Brain microvascular endothelial cell (primary cell): ENCODE measurements around the gene MON2.

Source experiments
- DNase-seq: peaks from one replicate; pipeline ENCODE4 v3.0.0-alpha.2; 2020
- H3K27ac ChIP-seq: fragments of 250-450 bp; sonication (Bioruptor Pico); 2 replicates; pipeline ENCODE4 v1.5.1; 2020; ENCODE audit warnings: mild to moderate bottlenecking, moderate library complexity
- H3K27me3 ChIP-seq: fragments of 250-450 bp; sonication (Bioruptor Pico); replicated peaks from 2 replicates; pipeline ENCODE4 v1.5.1; 2020; ENCODE audit warnings: mild to moderate bottlenecking
- H3K36me3 ChIP-seq: fragments of 250-450 bp; sonication (Bioruptor Pico); replicated peaks from 2 replicates; pipeline ENCODE4 v1.5.1; 2020; ENCODE audit warnings: mild to moderate bottlenecking
- H3K4me3 ChIP-seq: 2 replicates; pipeline ENCODE4 v1.5.1; 2011; ENCODE audit warnings: low read depth, mild to moderate bottlenecking, control low read depth, low read length, moderate library complexity
- in situ Hi-C: cut with HindIII; loops from 2 replicates; pipeline ENCODE4 v1.10.0; 2017; ENCODE audit warnings: low sequenced_read_pairs, low pct_ligation_motif_present
- TF ChIP-seq, protein P1 (sequence below): IDR thresholded peaks from 2 replicates; pipeline ENCODE4 v1.5.1; 2011; ENCODE audit warnings: low read depth, mild to moderate bottlenecking, moderate library complexity, low read length, control low read depth, inconsistent platforms; ENCODE audit errors: missing control alignments

Gene MON2

DNA sequence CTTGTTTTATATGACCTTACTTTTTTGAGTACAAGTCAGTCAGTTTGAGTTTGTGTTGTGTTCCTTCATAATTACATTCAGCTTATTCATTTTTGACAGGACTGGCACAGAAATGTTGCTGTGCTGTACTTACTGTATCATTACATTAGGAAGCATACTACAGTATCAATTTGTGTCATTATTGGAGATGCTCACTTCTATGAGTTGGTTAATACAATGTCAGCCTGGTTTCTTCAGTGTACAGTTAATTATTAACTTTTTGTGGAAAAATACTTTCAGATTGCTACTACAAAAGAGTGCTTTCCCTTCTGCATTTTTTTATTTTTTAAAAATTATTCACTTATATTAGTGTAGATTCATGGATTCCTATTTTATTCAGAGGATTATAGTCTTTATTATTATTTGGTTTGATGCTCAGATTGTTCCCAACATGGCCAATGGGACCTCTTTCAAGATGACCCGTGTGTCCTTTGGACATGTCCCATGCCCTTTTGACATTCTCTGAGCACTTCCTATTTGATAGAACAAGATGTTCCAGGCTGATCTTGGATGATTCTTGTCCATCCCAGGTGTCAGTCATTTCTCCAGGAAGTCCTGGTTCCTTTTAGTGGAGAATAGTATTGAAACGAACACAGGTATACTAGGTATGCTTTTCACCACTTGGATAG, 66.6 kb downstream of the MON2 start:
- in situ Hi-C loops, result no loop called here
- Histone ChIP-seq H3K27me3 (no peaks in the 10 kb centered on the region), H3K27ac (no peak overlapping the region), H3K36me3 (peaks cover 6% of the 10 kb centered on the region), H3K4me3 (no peak overlapping the region)
- TF ChIP-seq, protein P1, sequence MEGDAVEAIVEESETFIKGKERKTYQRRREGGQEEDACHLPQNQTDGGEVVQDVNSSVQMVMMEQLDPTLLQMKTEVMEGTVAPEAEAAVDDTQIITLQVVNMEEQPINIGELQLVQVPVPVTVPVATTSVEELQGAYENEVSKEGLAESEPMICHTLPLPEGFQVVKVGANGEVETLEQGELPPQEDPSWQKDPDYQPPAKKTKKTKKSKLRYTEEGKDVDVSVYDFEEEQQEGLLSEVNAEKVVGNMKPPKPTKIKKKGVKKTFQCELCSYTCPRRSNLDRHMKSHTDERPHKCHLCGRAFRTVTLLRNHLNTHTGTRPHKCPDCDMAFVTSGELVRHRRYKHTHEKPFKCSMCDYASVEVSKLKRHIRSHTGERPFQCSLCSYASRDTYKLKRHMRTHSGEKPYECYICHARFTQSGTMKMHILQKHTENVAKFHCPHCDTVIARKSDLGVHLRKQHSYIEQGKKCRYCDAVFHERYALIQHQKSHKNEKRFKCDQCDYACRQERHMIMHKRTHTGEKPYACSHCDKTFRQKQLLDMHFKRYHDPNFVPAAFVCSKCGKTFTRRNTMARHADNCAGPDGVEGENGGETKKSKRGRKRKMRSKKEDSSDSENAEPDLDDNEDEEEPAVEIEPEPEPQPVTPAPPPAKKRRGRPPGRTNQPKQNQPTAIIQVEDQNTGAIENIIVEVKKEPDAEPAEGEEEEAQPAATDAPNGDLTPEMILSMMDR, result no peak
- DNase-seq, result no peak

- DNase-seq, result no peak
- in situ Hi-C loops, result no loop called here
- Histone ChIP-seq H3K4me3 (no peak overlapping the region), H3K27me3 (no peaks in the 10 kb centered on the region), H3K27ac (no peak overlapping the region), H3K36me3 (peaks cover 6% of the 10 kb centered on the region)
- TF ChIP-seq, protein P1, result no peak
Measured at GRCh38 chr12:62533755-62534107, 67.1 kb downstream of the MON2 start.

- Histone ChIP-seq H3K36me3 (peaks cover 6% of the 10 kb centered on the region), H3K27me3 (no peaks in the 10 kb centered on the region), H3K27ac (no peak overlapping the region), H3K4me3 (no peak overlapping the region)
- TF ChIP-seq, protein P1, result no peak
- in situ Hi-C loops, result no loop called here
- no peak for DNase-seq
Measured at GRCh38 chr12:62536546-62536945, 69.9 kb downstream of the MON2 start.

GRCh38 chr12:62537551-62537950, 70.9 kb downstream of the MON2 start:
- H3K27me3 ChIP-seq, result no peaks in the 10 kb centered on the region
- in situ Hi-C loops, result no loop called here
- TF ChIP-seq, protein P1, result no peak
- H3K36me3 ChIP-seq, result peaks cover 6% of the 10 kb centered on the region
- no peak overlapping the region for H3K27ac ChIP-seq
- peak; percentile 74 for DNase-seq
- no peak overlapping the region for H3K4me3 ChIP-seq

DNA sequence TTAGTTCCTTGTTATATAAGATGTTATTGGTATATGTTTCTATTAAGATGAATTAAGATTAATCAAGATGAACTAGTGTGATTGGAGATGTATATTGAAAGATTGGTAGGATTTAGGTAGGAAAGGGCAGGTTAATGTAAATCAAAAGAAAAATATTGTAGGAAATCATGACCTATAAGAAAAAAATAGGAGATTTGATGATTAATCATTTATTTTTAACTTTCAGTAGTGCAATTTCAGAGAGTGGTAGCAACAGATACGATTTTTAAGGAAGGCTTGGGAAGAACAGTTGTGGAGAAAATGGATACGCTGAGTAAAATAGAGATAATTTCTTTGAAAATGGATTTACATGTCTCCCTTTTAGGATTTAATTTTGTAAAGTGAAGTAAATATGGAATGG, 73.7 kb downstream of the MON2 start:
- in situ Hi-C loops, result no loop called here
- no peak for DNase-seq
- no peaks in the 10 kb centered on the region for H3K27me3 ChIP-seq
- H3K36me3 ChIP-seq, result peaks cover 3% of the 10 kb centered on the region
- H3K4me3 ChIP-seq, result no peak overlapping the region
- TF ChIP-seq, protein P1, result no peak
- no peak overlapping the region for H3K27ac ChIP-seq

DNA sequence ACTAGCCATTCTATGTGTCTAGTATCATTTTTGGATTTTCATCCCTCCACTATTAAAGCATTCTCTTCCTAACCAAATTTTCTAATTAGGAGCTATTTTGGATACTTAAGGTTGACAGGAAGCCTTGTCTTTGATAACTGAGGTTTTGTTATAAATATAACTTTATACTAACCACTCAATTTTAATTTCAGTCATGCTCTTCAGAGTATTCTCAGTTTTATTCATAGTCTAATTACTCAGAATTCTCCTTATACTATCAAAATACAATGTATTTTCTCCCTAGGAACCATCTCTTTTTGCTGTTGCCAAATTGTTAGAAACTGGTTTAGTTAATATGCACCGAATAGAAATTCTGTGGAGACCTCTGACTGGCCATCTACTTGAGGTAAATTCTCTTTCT, 76.2 kb downstream of the MON2 start:
- Histone ChIP-seq H3K27me3 (no peaks in the 10 kb centered on the region), H3K27ac (no peak overlapping the region), H3K4me3 (no peak overlapping the region), H3K36me3 (peaks cover 11% of the 10 kb centered on the region)
- no peak for DNase-seq
- in situ Hi-C loops, result no loop called here
- TF ChIP-seq, protein P1, result no peak
